ENCODE results near the gene SCUBE1.

- TF ChIP-seq, protein P1, sequence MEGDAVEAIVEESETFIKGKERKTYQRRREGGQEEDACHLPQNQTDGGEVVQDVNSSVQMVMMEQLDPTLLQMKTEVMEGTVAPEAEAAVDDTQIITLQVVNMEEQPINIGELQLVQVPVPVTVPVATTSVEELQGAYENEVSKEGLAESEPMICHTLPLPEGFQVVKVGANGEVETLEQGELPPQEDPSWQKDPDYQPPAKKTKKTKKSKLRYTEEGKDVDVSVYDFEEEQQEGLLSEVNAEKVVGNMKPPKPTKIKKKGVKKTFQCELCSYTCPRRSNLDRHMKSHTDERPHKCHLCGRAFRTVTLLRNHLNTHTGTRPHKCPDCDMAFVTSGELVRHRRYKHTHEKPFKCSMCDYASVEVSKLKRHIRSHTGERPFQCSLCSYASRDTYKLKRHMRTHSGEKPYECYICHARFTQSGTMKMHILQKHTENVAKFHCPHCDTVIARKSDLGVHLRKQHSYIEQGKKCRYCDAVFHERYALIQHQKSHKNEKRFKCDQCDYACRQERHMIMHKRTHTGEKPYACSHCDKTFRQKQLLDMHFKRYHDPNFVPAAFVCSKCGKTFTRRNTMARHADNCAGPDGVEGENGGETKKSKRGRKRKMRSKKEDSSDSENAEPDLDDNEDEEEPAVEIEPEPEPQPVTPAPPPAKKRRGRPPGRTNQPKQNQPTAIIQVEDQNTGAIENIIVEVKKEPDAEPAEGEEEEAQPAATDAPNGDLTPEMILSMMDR (IDR thresholded peaks at IDR 0.05; ENCODE audit: control extremely low read depth in 1 of 3, insufficient read depth in 1 of 3, low read depth in 1 of 3, low read length in 3 of 3), result no peak
- no peak for TF ChIP-seq ASH2L (IDR thresholded peaks at IDR 0.05; ENCODE audit: low read length)
- no peak for TF ChIP-seq RFX5 (IDR thresholded peaks at IDR 0.05; ENCODE audit: borderline replicate concordance, low read depth, low read length)
- TF ChIP-seq KDM1A (IDR thresholded peaks at IDR 0.05; ENCODE audit: borderline replicate concordance, low read length), result no peak
- TF ChIP-seq POLR2AphosphoS5 (IDR thresholded peaks at IDR 0.05; ENCODE audit: low read depth, low read length), result no peak
- no peak for TF ChIP-seq HDAC2 (IDR thresholded peaks at IDR 0.05; ENCODE audit: borderline replicate concordance in 1 of 2, low read depth in 2 of 2, low read length in 2 of 2)
- no peak for TF ChIP-seq EP300 (IDR thresholded peaks at IDR 0.05; ENCODE audit: borderline replicate concordance in 1 of 2, low read depth in 2 of 2, low read length in 2 of 2)
- no peak for TF ChIP-seq FOSL1 (IDR thresholded peaks at IDR 0.05; ENCODE audit: insufficient read depth, low read depth, low read length)
- TF ChIP-seq POLR2A (IDR thresholded peaks at IDR 0.05; ENCODE audit: control extremely low read depth in 1 of 2, low read depth in 2 of 2, low read length in 2 of 2), result no peak
- no peak for TF ChIP-seq E2F6 (IDR thresholded peaks at IDR 0.05)
- TF ChIP-seq BACH1 (IDR thresholded peaks at IDR 0.05; ENCODE audit: low read length), result no peak
- TF ChIP-seq SUZ12 (IDR thresholded peaks at IDR 0.05; ENCODE audit: low read length), result no peak
- no peak for TF ChIP-seq EZH2 (IDR thresholded peaks at IDR 0.05; ENCODE audit: low read depth, low read length, severe bottlenecking)
- TF ChIP-seq, protein P2, sequence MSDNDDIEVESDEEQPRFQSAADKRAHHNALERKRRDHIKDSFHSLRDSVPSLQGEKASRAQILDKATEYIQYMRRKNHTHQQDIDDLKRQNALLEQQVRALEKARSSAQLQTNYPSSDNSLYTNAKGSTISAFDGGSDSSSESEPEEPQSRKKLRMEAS (IDR thresholded peaks at IDR 0.05), result no peak
Measured at GRCh38 chr22:43245717-43246116, 97.5 kb downstream of the SCUBE1 start.
